PC-3 (cell line): ENCODE data around the gene FGD5. TPM values are rescaled to one million over a fixed set of nuclear protein-coding genes. Genes with fewer than 3 reads are reported as not detected.

Source experiments
- ATAC-seq: fragments of 200-7000 bp; cut with Tn5 transposase; 2 replicates; pipeline ENCODE4 v1.9.1; 2020; ENCODE audit warnings: mild to moderate bottlenecking, moderate library complexity
- BruUV-seq: library from RNA; stranded (reverse); fragments of 400-500 nt; replicated peaks from 2 replicates; lab custom pipeline; 2021; lab: Mats Ljungman, UMichigan
- CTCF ChIA-PET: fragments of 300-600 bp; sonication (Branson Sonifier 250); formaldehyde crosslinking; loops from one replicate; lab custom pipeline; 2022; ENCODE audit warnings: antibody characterized with exemption; lab: Charles Lee
- POLR2A ChIA-PET: fragments of 300-600 bp; sonication (Branson Sonifier 250); formaldehyde crosslinking; loops from one replicate; lab custom pipeline; 2022; ENCODE audit warnings: antibody characterized with exemption; ENCODE audit not compliant: unreplicated experiment; lab: Charles Lee
- DNase-seq: peaks from one replicate; pipeline ENCODE4 v3.0.0-alpha.2; 2015
- H2AFZ ChIP-seq: fragments of 300-600 bp; sonication (generic); 2 replicates; pipeline ENCODE4 v1.6.0; 2016; ENCODE audit warnings: antibody characterized with exemption, low read length
- H3F3A ChIP-seq: fragments of 300-600 bp; sonication (generic); one replicate; pipeline ENCODE4 v1.6.0; 2017; ENCODE audit warnings: antibody characterized with exemption, low read length, control low read depth, mild to moderate bottlenecking; ENCODE audit not compliant: unreplicated experiment
- H3K27ac ChIP-seq: fragments of 300-600 bp; sonication (generic); 2 replicates; pipeline ENCODE4 v1.5.1; 2016; ENCODE audit warnings: mild to moderate bottlenecking, low read length
- H3K27me3 ChIP-seq: fragments of 300-600 bp; sonication (generic); 2 replicates; pipeline ENCODE4 v1.6.1; 2016; ENCODE audit warnings: low read length, mixed read lengths
- H3K36me3 ChIP-seq: fragments of 300-600 bp; sonication (generic); 2 replicates; pipeline ENCODE4 v1.6.1; 2016; ENCODE audit warnings: low read depth, mixed run types, low read length, mixed read lengths
- H3K4me1 ChIP-seq: fragments of 300-600 bp; sonication (generic); 2 replicates; pipeline ENCODE4 v1.5.1; 2016; ENCODE audit warnings: low read length; ENCODE audit not compliant: insufficient read depth
- H3K4me2 ChIP-seq: fragments of 300-600 bp; sonication (generic); 2 replicates; pipeline ENCODE4 v1.6.0; 2016; ENCODE audit warnings: low read length
- H3K4me3 ChIP-seq: fragments of 300-600 bp; sonication (generic); 2 replicates; pipeline ENCODE4 v1.5.1; 2016; ENCODE audit warnings: mild to moderate bottlenecking, low read length, mixed read lengths
- H3K79me2 ChIP-seq: fragments of 300-600 bp; sonication (generic); 2 replicates; pipeline ENCODE4 v1.6.1; 2017; ENCODE audit warnings: low read length, mixed read lengths
- H3K9ac ChIP-seq: fragments of 300-600 bp; sonication (generic); 2 replicates; pipeline ENCODE4 v1.6.0; 2016; ENCODE audit warnings: mild to moderate bottlenecking, low read length
- H3K9me2 ChIP-seq: fragments of 300-600 bp; sonication (generic); replicated peaks from 2 replicates; pipeline ENCODE4 v1.6.1; 2016; ENCODE audit warnings: mixed run types, low read length, mixed read lengths
- H3K9me3 ChIP-seq: fragments of 300-600 bp; sonication (generic); 2 replicates; pipeline ENCODE4 v1.6.1; 2016; ENCODE audit warnings: low read length, mixed read lengths
- H4K20me1 ChIP-seq: fragments of 300-600 bp; sonication (generic); 2 replicates; pipeline ENCODE4 v1.6.1; 2016; ENCODE audit warnings: low read length, mixed read lengths
- CTCF ChIP-seq: fragments of 300-600 bp; sonication (generic); conservative IDR thresholded peaks from 2 replicates; pipeline ENCODE4 v1.5.1; 2017; ENCODE audit warnings: antibody characterized with exemption, low read depth, mild to moderate bottlenecking, low read length
- EZH2 ChIP-seq: fragments of 300-600 bp; sonication (generic); IDR thresholded peaks from one replicate; pipeline ENCODE4 v1.6.1; 2017; ENCODE audit warnings: antibody characterized with exemption, mild to moderate bottlenecking, low read length; ENCODE audit not compliant: unreplicated experiment
- EZH2phosphoT487 ChIP-seq: fragments of 300-600 bp; sonication (generic); IDR thresholded peaks from 2 replicates; pipeline ENCODE4 v1.6.1; 2018; ENCODE audit warnings: mild to moderate bottlenecking, antibody characterized with exemption, low read length, borderline replicate concordance
- intact Hi-C: fragments of 100-400 bp; cut with micrococcal nuclease; formaldehyde crosslinking; loops from 2 replicates; pipeline ENCODE4 v1.9.0; 2023
- total RNA-seq: library from RNA; depleted of rRNA; stranded (reverse); fragments of >200 nt; gene quantifications from 2 replicates; pipeline ENCODE4 v1.2.3, GENCODE V29; 2014

The FGD5 gene
- total RNA-seq, 1 experiment from 2014 or later: not detected

DNA sequence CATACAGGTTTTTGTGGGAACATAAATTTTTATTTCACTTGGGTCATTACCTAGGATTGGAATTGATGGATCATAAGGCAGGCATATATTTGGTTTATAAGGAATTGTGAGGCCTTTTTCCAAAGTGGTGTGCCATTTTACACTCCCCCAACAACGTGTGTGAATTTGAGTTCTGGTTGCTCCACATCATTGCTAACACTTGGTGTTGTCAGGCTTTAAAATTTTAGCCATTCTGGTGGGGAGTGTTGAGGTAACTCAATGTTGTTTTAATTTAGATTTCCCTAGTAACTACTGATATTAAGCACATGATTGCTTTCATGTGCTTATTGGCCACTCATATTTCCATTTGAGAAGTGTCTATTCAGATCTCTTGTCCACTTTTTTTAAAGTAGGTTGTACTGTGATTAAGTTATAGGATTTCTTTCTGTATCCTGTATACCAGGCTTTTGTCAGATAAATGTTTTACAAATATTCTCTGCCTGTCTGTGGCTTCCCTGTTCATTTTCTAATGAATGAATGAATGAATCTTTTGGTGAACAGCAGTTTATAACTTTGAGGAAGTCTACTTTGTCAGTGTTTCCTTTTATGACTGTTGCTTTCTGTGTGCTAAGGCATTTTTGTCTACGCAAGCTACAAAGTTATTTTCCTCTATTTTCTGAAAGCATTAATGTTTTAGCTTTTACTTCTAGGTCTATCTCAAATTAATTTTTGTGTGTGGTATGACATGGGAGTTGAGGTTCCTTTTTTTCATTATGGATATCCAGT is 110.7 kb downstream of the FGD5 start:
- Histone ChIP-seq H2AFZ (no peak overlapping the region), H4K20me1 (no peaks in the 10 kb centered on the region), H3K4me2 (no peak overlapping the region), H3K36me3 (no peaks in the 10 kb centered on the region), H3K27me3 (no peaks in the 10 kb centered on the region), H3K9me3 (no peaks in the 10 kb centered on the region; the same call in 1 of the 2 replicates), H3K4me1 (no peaks in the 10 kb centered on the region), H3K4me3 (no peak overlapping the region), H3K27ac (no peak overlapping the region), H3K9ac (no peak overlapping the region), H3K9me2 (no peaks in the 10 kb centered on the region), H3F3A (no peaks in the 10 kb centered on the region), H3K79me2 (no peaks in the 10 kb centered on the region)
- ATAC-seq: no peak
- CTCF ChIA-PET: no interaction called here
- TF ChIP-seq CTCF (no peak), EZH2 (no peak)
- intact Hi-C loops: loop anchor here (5.0 kb wide), 2 partner anchors 113 to 178 kb away; no protein-coding TSS in a partner anchor
- POLR2A ChIA-PET: no interaction called here
- BruUV-seq: no TSS peak
- DNase-seq: no peak

DNA sequence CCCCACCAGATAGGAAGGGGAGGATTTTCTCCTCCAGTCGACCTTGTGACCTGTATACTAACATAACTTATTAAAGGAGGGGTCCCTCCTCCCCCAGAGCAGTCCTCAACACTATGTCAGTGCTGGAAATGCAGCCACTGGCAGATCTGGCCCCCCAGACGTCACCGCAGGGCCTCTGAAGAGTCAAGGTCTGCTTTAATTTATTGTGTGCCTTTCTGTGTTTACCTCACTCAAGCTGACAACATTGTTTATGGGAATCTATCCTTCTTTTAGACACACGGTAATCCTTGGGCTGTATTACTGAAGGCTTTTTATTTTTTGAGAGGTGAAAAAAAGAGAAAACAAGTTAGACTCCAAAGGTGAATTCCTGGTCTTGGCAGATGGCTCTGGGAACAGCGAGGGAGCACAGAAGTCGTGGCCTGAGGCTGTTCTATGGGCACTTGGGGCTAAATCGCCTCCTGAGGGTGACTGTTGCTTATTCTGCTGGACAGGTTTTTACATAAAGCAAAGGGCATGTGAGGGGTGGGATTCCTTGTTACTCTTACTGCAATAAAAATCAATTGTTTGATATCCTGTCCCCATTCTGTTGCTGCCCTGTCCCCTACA is 115.2 kb downstream of the FGD5 start:
- H4K20me1 ChIP-seq: no peaks in the 10 kb centered on the region
- no peaks in the 10 kb centered on the region for H3F3A ChIP-seq
- H3K9me2 ChIP-seq: no peaks in the 10 kb centered on the region
- ChIA-PET CTCF (no interaction called here), POLR2A (no interaction called here)
- no peaks in the 10 kb centered on the region for H3K36me3 ChIP-seq
- H3K79me2 ChIP-seq: no peaks in the 10 kb centered on the region
- TF ChIP-seq EZH2 (no peak), EZH2phosphoT487 (no peak), CTCF (no peak)
- ATAC-seq (no peak), DNase-seq (no peak)
- no peak overlapping the region for H3K9ac ChIP-seq
- H3K4me3 ChIP-seq: no peak overlapping the region
- no peak overlapping the region for H3K4me2 ChIP-seq
- no peaks in the 10 kb centered on the region; the same call in 1 of the 2 replicates for H3K9me3 ChIP-seq
- BruUV-seq: no TSS peak
- no peaks in the 10 kb centered on the region for H3K4me1 ChIP-seq
- H3K27ac ChIP-seq: no peak overlapping the region
- intact Hi-C loops: no loop called here
- H2AFZ ChIP-seq: no peak overlapping the region
- no peaks in the 10 kb centered on the region for H3K27me3 ChIP-seq
